ENCODE measurements around the gene VAC14.

VAC14 gene

DNA sequence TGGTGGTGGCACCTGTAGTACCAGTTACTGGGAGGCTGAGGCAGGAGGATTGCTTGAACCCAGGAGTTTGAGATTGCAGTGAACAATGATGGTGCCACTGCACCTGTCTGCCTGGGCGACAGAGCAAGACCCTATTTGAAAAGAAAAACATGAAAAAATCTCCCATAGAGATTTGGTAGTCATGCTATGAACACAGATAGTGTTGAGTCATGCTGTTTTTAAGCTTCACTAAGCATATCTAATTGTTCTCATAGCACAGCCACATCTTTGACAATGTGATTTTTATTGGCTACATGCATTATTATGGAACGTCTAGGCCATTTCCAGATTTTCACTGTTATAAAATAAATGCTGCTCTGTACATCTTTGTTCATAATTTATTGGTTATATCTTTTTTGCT, 148.6 kb downstream of the VAC14 start:
- no peak for TF ChIP-seq SIN3A (IDR thresholded peaks at IDR 0.05; ENCODE audit: borderline replicate concordance, insufficient read depth, low read length)
- no peak for TF ChIP-seq FOXP2 (optimal IDR thresholded peaks at IDR 0.05; ENCODE audit: borderline replicate concordance, extremely low read depth, extremely low read length, insufficient read depth)
- TF ChIP-seq, protein P1, sequence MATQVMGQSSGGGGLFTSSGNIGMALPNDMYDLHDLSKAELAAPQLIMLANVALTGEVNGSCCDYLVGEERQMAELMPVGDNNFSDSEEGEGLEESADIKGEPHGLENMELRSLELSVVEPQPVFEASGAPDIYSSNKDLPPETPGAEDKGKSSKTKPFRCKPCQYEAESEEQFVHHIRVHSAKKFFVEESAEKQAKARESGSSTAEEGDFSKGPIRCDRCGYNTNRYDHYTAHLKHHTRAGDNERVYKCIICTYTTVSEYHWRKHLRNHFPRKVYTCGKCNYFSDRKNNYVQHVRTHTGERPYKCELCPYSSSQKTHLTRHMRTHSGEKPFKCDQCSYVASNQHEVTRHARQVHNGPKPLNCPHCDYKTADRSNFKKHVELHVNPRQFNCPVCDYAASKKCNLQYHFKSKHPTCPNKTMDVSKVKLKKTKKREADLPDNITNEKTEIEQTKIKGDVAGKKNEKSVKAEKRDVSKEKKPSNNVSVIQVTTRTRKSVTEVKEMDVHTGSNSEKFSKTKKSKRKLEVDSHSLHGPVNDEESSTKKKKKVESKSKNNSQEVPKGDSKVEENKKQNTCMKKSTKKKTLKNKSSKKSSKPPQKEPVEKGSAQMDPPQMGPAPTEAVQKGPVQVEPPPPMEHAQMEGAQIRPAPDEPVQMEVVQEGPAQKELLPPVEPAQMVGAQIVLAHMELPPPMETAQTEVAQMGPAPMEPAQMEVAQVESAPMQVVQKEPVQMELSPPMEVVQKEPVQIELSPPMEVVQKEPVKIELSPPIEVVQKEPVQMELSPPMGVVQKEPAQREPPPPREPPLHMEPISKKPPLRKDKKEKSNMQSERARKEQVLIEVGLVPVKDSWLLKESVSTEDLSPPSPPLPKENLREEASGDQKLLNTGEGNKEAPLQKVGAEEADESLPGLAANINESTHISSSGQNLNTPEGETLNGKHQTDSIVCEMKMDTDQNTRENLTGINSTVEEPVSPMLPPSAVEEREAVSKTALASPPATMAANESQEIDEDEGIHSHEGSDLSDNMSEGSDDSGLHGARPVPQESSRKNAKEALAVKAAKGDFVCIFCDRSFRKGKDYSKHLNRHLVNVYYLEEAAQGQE (IDR thresholded peaks at IDR 0.05; ENCODE audit: insufficient read depth in 1 of 2, low read depth in 2 of 2, low read length in 2 of 2): no peak
- no peak for TF ChIP-seq TAF1 (IDR thresholded peaks at IDR 0.05; ENCODE audit: borderline replicate concordance, insufficient read depth, low read length)
- TF ChIP-seq POLR2AphosphoS5 (IDR thresholded peaks at IDR 0.05; ENCODE audit: low read depth, low read length): no peak

DNA sequence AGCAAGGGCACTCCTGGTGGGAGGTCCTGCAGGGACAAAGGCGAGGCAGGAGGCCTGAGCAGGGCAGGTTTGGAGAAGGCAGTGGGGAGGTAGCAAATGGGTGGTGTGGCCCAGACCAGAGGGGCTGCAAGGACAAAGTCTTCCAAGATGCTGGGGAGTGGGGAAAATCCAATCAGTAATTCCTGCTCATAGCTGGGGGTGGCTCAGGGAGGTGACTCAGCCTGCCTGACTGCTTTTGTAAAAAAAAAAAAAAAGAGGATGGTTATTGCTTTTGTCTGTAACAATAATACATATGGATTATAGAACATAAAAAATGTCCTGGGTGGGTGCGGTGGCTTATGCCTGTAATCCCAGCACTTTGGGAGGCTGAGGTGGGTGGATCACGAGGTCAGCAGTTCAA, 149.4 kb downstream of the VAC14 start:
- no peak for TF ChIP-seq FOXP2 (optimal IDR thresholded peaks at IDR 0.05; ENCODE audit: borderline replicate concordance, extremely low read depth, extremely low read length, insufficient read depth)
- TF ChIP-seq POLR2AphosphoS5 (IDR thresholded peaks at IDR 0.05; ENCODE audit: low read depth, low read length): no peak
- TF ChIP-seq, protein P1 (IDR thresholded peaks at IDR 0.05; ENCODE audit: insufficient read depth in 1 of 2, low read depth in 2 of 2, low read length in 2 of 2): no peak
- TF ChIP-seq SIN3A (IDR thresholded peaks at IDR 0.05; ENCODE audit: borderline replicate concordance, insufficient read depth, low read length): no peak
- TF ChIP-seq TAF1 (IDR thresholded peaks at IDR 0.05; ENCODE audit: borderline replicate concordance, insufficient read depth, low read length): no peak

GRCh38 chr16:70650216-70650615, 150.7 kb downstream of the VAC14 start:
- no peak for TF ChIP-seq TAF1 (IDR thresholded peaks at IDR 0.05; ENCODE audit: borderline replicate concordance, insufficient read depth, low read length)
- TF ChIP-seq FOXP2 (optimal IDR thresholded peaks at IDR 0.05; ENCODE audit: borderline replicate concordance, extremely low read depth, extremely low read length, insufficient read depth): no peak
- no peak for TF ChIP-seq SIN3A (IDR thresholded peaks at IDR 0.05; ENCODE audit: borderline replicate concordance, insufficient read depth, low read length)
- TF ChIP-seq, protein P1 (IDR thresholded peaks at IDR 0.05; ENCODE audit: insufficient read depth in 1 of 2, low read depth in 2 of 2, low read length in 2 of 2): no peak
- no peak for TF ChIP-seq POLR2AphosphoS5 (IDR thresholded peaks at IDR 0.05; ENCODE audit: low read depth, low read length)

DNA sequence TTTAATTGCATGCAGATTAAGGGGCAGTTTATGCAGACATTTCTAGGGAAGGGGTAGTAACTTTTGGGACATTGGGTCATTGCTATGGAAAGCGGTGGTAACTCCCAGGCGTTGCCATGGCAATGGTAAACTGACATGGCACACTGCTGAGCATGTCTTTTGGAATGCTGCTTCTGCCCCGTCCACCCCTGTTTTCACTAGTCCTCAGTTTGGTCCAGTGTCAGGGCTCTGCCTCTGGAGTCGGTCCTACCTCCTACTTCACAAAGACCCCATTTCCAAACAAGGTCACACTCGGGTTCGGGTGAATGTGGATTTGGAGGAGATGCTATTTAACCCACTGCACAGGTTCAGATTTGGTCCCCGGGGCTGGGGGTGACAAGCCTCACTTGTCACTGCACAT, 151.7 kb downstream of the VAC14 start:
- no peak for TF ChIP-seq TAF1 (IDR thresholded peaks at IDR 0.05; ENCODE audit: borderline replicate concordance, insufficient read depth, low read length)
- no peak for TF ChIP-seq SIN3A (IDR thresholded peaks at IDR 0.05; ENCODE audit: borderline replicate concordance, insufficient read depth, low read length)
- TF ChIP-seq, protein P1 (IDR thresholded peaks at IDR 0.05; ENCODE audit: insufficient read depth in 1 of 2, low read depth in 2 of 2, low read length in 2 of 2): no peak

- TF ChIP-seq SIN3A (IDR thresholded peaks at IDR 0.05; ENCODE audit: borderline replicate concordance, insufficient read depth, low read length) (no peak), TAF1 (IDR thresholded peaks at IDR 0.05; ENCODE audit: borderline replicate concordance, insufficient read depth, low read length) (no peak), POLR2AphosphoS5 (IDR thresholded peaks at IDR 0.05; ENCODE audit: low read depth, low read length) (no peak), FOXP2 (optimal IDR thresholded peaks at IDR 0.05; ENCODE audit: borderline replicate concordance, extremely low read depth, extremely low read length, insufficient read depth) (no peak)
- TF ChIP-seq, protein P1 (IDR thresholded peaks at IDR 0.05; ENCODE audit: insufficient read depth in 1 of 2, low read depth in 2 of 2, low read length in 2 of 2): no peak
Measured at GRCh38 chr16:70648606-70649005, 152.4 kb downstream of the VAC14 start.
